Adipocyte (in vitro differentiated cells): Measurements from ENCODE around the gene COPRS.
"Not testable (repeated sequence)": the region's sequence is repeated elsewhere in the genome, so short reads cannot be mapped to it uniquely, and the experiment has no call there.

Experiments used
- DNase-seq: peaks from one replicate; pipeline ENCODE4 v3.0.0-alpha.2; 2015; ENCODE audit warnings: low read depth
- H3K27me3 ChIP-seq: replicated peaks from 2 replicates; pipeline ENCODE4 v1.7.0; 2013; ENCODE audit warnings: mild to moderate bottlenecking, low read length, moderate library complexity; ENCODE audit not compliant: control insufficient read depth, insufficient read depth
- H3K36me3 ChIP-seq: 2 replicates; pipeline ENCODE4 v1.7.0; 2013; ENCODE audit warnings: low read length, mild to moderate bottlenecking, moderate library complexity; ENCODE audit not compliant: control insufficient read depth, insufficient read depth, severe bottlenecking
- H3K4me1 ChIP-seq: 2 replicates; pipeline ENCODE4 v1.7.0; 2013; ENCODE audit warnings: mild to moderate bottlenecking, low read length, moderate library complexity; ENCODE audit not compliant: control insufficient read depth, insufficient read depth
- H3K4me3 ChIP-seq: 2 replicates; pipeline ENCODE4 v1.7.0; 2013; ENCODE audit warnings: mild to moderate bottlenecking, low read length, moderate library complexity
- H3K9ac ChIP-seq: 2 replicates; pipeline ENCODE4 v1.7.0; 2013; ENCODE audit warnings: mild to moderate bottlenecking, low read length, moderate library complexity
- H3K9me3 ChIP-seq: 2 replicates; pipeline ENCODE4 v1.7.0; 2013; ENCODE audit warnings: mild to moderate bottlenecking, low read length, moderate library complexity; ENCODE audit not compliant: control insufficient read depth

The COPRS gene

GRCh38 chr17:31842195-31843069, 16.6 kb downstream of the COPRS start:
- peak overlapping the region; percentile 62 for H3K4me3 ChIP-seq
- H3K9ac ChIP-seq: peak overlapping the region; percentile 66

GRCh38 chr17:31841850-31842194, 17.2 kb downstream of the COPRS start:
- Histone ChIP-seq H3K4me1 (peaks cover 23% of the 10 kb centered on the region), H3K36me3 (no peaks in the 10 kb centered on the region), H3K27me3 (no peaks in the 10 kb centered on the region), H3K4me3 (no peak overlapping the region), H3K9me3 (no peaks in the 10 kb centered on the region), H3K9ac (peak overlapping the region; percentile 66)
- no peak for DNase-seq

More at GRCh38 chr17:31842195-31843069, 16.6 kb downstream of the COPRS start:
- Histone ChIP-seq H3K9me3 (no peaks in the 10 kb centered on the region), H3K27me3 (no peaks in the 10 kb centered on the region), H3K36me3 (no peaks in the 10 kb centered on the region), H3K4me1 (peaks cover 23% of the 10 kb centered on the region)
- peak; percentile 90 for DNase-seq

DNA sequence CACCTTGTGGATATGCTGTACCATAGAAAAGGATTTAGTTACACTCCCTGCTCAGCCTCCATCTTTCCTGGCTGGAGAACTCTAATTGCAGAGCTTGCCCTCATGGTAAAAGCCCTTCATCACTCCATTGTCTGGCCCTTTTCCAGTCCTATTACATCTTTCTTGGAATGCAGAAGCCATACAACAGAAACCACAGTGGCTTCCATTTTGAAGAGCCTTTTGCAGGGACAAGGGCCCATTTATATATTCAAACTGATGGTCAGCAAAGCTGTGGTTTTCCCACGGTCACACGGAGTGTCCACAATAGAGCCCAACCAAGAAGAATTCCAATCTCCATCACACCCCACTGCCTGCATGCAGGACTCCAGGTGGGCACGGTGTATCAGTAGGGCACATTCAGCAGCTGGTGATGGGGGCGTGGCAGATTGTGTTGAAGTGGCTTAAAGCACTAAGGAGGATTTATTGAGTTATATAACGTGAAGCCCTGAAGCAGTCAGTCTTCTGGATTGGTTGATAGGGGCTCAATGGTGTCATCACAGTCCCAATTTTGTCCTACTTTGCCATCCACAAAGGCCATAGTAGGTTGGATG, 20.3 kb downstream of the COPRS start:
- peaks cover 22% of the 10 kb centered on the region for H3K4me1 ChIP-seq
- no peaks in the 10 kb centered on the region for H3K9me3 ChIP-seq
- no peak overlapping the region for H3K9ac ChIP-seq
- no peak for DNase-seq
- H3K27me3 ChIP-seq: no peaks in the 10 kb centered on the region
- no peaks in the 10 kb centered on the region for H3K36me3 ChIP-seq
- no peak overlapping the region for H3K4me3 ChIP-seq

- Histone ChIP-seq H3K4me1 (peaks cover under 1% of the 10 kb centered on the region), H3K4me3 (no peak overlapping the region), H3K9me3 (no peaks in the 10 kb centered on the region), H3K9ac (no peak overlapping the region), H3K27me3 (no peaks in the 10 kb centered on the region), H3K36me3 (no peaks in the 10 kb centered on the region)
- DNase-seq: no peak
Measured at GRCh38 chr17:31835984-31836383, 23.1 kb downstream of the COPRS start.

DNA sequence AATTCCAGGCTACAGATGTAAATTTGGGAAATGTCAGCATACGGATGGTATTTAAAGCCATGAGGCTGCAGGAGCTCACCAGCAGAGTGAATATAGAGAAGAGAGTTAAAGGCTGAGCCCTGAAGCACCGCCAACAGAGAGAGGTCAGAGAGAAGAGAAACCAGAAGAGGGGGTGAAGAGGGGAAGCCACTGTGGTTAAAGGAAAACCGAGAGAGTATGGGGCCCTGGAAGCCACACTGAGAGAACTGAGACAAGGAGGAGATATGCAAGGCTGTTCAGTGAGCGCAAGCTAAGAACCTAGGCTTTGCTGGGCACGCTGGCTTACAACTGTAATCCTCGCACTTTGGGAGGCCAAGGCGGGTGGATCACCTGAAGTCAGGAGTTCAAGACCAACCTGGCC, 24.6 kb downstream of the COPRS start:
- no peaks in the 10 kb centered on the region for H3K27me3 ChIP-seq
- H3K9ac ChIP-seq: no peak overlapping the region
- H3K4me1 ChIP-seq: no peaks in the 10 kb centered on the region
- DNase-seq: no peak
- H3K36me3 ChIP-seq: no peaks in the 10 kb centered on the region
- H3K4me3 ChIP-seq: no peak overlapping the region
- no peaks in the 10 kb centered on the region for H3K9me3 ChIP-seq

DNA sequence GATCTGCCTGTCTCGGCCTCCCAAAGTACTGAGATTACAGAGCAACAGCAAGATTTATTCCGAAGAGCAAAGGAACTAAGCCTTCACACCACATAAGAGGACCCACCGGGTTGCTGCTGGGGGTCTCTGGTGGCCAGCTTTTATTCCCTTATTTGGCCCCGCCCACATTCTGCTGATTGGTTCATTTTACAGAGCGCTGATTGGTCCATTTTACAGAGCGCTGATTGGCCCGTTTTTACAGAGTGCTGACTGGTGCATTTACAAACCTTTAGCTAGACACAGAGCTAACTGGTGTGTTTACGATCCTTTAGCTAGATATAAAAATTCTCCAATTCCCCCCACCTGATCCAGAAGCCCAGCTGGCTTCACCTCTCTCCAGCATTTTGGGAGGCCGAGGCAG, 26.3 kb downstream of the COPRS start:
- DNase-seq: no peak
- no peaks in the 10 kb centered on the region for H3K4me1 ChIP-seq
- no peaks in the 10 kb centered on the region for H3K27me3 ChIP-seq
- H3K9me3 ChIP-seq: no peaks in the 10 kb centered on the region
- H3K4me3 ChIP-seq: no peak overlapping the region
- no peak overlapping the region for H3K9ac ChIP-seq
- no peaks in the 10 kb centered on the region for H3K36me3 ChIP-seq

DNA sequence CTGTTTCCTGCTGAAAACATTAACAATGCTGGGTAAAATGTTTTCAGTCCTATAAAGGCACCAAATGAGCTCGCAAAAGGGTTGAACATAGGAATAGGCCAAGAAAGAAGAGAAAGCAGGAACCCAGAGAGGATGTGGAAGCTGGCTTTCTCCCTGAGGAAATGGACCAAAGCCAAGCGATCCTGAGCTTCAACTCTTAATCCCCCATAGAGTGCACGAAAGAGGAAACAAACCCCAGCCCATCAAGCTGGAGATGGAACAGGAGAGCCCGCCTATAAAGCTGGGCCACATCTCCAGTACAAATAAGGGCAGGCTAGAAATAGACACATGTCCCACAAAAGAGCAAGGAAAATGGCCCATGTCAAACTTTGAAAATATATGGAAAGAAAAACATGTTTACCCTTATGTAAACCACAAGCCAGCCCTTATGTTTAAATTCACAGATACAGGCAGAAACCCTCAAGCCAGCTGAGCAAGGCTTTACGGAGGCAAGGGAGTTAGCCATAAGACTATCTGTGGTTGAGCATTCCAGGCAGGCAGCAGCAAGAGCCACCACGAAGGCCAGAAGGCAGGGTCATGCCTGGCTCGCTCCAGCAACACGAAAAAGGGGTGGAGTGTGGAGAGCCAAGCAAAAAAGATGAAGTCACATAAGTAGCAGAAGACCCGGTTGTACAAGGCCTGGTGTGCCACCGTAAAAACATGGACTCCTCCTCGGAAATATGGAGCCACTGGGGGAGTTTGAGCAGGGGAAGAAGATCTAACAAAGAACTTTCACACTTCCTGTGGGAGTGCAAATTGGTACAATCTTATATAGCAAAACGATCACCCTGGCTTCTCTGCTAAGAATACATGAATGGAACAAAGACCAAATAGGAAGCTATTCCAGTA, 27.8 kb downstream of the COPRS start:
- Histone ChIP-seq H3K9me3 (no peaks in the 10 kb centered on the region), H3K4me1 (peaks cover 4% of the 10 kb centered on the region), H3K4me3 (no peak overlapping the region), H3K36me3 (no peaks in the 10 kb centered on the region), H3K9ac (no peak overlapping the region), H3K27me3 (no peaks in the 10 kb centered on the region)
- DNase-seq: no peak

DNA sequence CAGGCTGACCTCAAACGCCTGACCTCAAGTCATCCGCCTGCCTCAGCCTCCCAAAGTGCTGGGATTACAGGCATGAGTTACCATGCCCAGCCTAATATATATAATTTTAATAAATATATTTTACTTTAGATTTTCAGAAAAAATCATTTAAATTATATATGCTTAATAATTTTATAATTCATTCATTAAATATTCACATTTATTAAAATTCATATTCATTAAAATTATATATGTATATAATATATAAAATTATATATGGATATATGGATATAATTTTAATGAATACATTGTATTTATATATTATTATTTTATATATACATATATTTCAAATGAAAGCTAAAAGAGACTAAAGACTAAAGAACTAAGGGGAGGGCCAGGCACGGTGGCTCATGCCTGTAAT, 29.4 kb downstream of the COPRS start:
- Histone ChIP-seq H3K9ac (no peak overlapping the region), H3K9me3 (no peaks in the 10 kb centered on the region), H3K27me3 (no peaks in the 10 kb centered on the region), H3K4me1 (peaks cover 10% of the 10 kb centered on the region), H3K36me3 (no peaks in the 10 kb centered on the region), H3K4me3 (no peak overlapping the region)
- DNase-seq: no peak

GRCh38 chr17:31828955-31829354, 30.1 kb downstream of the COPRS start:
- H3K9me3 ChIP-seq, H3K36me3 ChIP-seq, H3K4me3 ChIP-seq, DNase-seq, H3K9ac ChIP-seq, H3K27me3 ChIP-seq: not testable (repeated sequence)
- peaks cover 13% of the 10 kb centered on the region for H3K4me1 ChIP-seq

- Histone ChIP-seq H3K9me3 (no peaks in the 10 kb centered on the region), H3K4me1 (peaks cover 13% of the 10 kb centered on the region), H3K4me3 (no peak overlapping the region), H3K27me3 (no peaks in the 10 kb centered on the region), H3K9ac (no peak overlapping the region), H3K36me3 (no peaks in the 10 kb centered on the region)
- DNase-seq: no peak
Measured at GRCh38 chr17:31825961-31826691, 32.9 kb downstream of the COPRS start.
